OCI-M2 (cell line): Measurements from ENCODE around the gene DPP9.
A peak's percentile ranks its signal among the peaks of the same experiment; 100 is the strongest.

ENCODE experiments used
- DNase-seq: peaks from one replicate; lab custom pipeline; 2025; ENCODE audit not compliant: unreplicated experiment; lab: John Stamatoyannopoulos, UW

DPP9 gene

GRCh38 chr19:4636761-4637160 lies 86.9 kb downstream of the DPP9 start:
- DNase-seq, result no peak

- DNase-seq, result no peak
Measured at GRCh38 chr19:4636151-4636717, 87.4 kb downstream of the DPP9 start.

- no peak for DNase-seq
Measured at GRCh38 chr19:4635754-4636116, 87.9 kb downstream of the DPP9 start.

- peak; percentile 62 for DNase-seq
Measured at GRCh38 chr19:4633140-4633967, 90.3 kb downstream of the DPP9 start.
